Measurements from ENCODE around the gene PLSCR5.

GRCh38 chr3:146628671-146629070 lies 23.5 kb upstream of the PLSCR5 start:
- TF ChIP-seq CTCF (IDR thresholded peaks at IDR 0.05 in 2 of 3, conservative IDR thresholded peaks at IDR 0.05 in 1 of 3; ENCODE audit: control insufficient read depth in 2 of 3, extremely low read depth in 1 of 3, insufficient read depth in 1 of 3, low read depth in 3 of 3, low read length in 3 of 3) (no peak), FOS (IDR thresholded peaks at IDR 0.05; ENCODE audit: borderline replicate concordance, extremely low read depth, insufficient read length) (no peak), POLR2AphosphoS5 (IDR thresholded peaks at IDR 0.05; ENCODE audit: low read length) (no peak), TBL1XR1 (IDR thresholded peaks at IDR 0.05; ENCODE audit: low read depth, low read length) (no peak), TAF1 (IDR thresholded peaks at IDR 0.05; ENCODE audit: borderline replicate concordance, low read depth, low read length) (no peak)
